ENCODE data around the gene NCOA1. TPM values are rescaled to one million over a fixed set of nuclear protein-coding genes. Genes with fewer than 3 reads are reported as not detected.

NCOA1 gene
- total RNA-seq, 1 experiment from 2014 or later: 24.6 TPM

- no peak for ATAC-seq
- POLR2A ChIA-PET: no interaction called here
Observed at GRCh38 chr2:24768601-24769000, 277.5 kb downstream of the NCOA1 start.

GRCh38 chr2:24771061-24771460, 280.0 kb downstream of the NCOA1 start:
- Histone ChIP-seq H3K4me3 (ENCODE audit: low read depth in 2 of 2, low read length in 2 of 2) (no peak overlapping the region), H3K36me3 (ENCODE audit: control insufficient read depth, insufficient read depth, low read length) (no peaks in the 10 kb centered on the region), H3K27me3 (ENCODE audit: control insufficient read depth, insufficient read depth, low read length) (no peaks in the 10 kb centered on the region), H3K27ac (ENCODE audit: low read length) (no peak overlapping the region), H3K9me3 (ENCODE audit: control insufficient read depth, insufficient read depth, low read depth, low read length) (no peaks in the 10 kb centered on the region), H3K4me1 (ENCODE audit: control insufficient read depth, insufficient read depth, low read length) (no peaks in the 10 kb centered on the region)
- no TSS peak for BruUV-seq (replicated peaks)
- POLR2A ChIA-PET: no interaction called here
- no peak for DNase-seq (ENCODE audit: low read depth, low spot score)
- in situ Hi-C loops (cut with HindIII; ENCODE audit: low pct_unique_long_range_greater_than_20kb, low sequenced_read_pairs): no loop called here
- intact Hi-C loops (cut with micrococcal nuclease; ENCODE audit: unreplicated experiment): no loop called here
- TF ChIP-seq POLR2AphosphoS5 (IDR thresholded peaks at IDR 0.05; ENCODE audit: low read depth, low read length): no peak
- TF ChIP-seq TCF7L2 (IDR thresholded peaks at IDR 0.05; ENCODE audit: low read depth, low read length): no peak
- no peak for TF ChIP-seq CTCF (IDR thresholded peaks at IDR 0.05)
- no peak for TF ChIP-seq REST (IDR thresholded peaks at IDR 0.05; ENCODE audit: insufficient read depth in 1 of 2, low read depth in 2 of 2, low read length in 1 of 2)
- no peak for TF ChIP-seq SIN3A (IDR thresholded peaks at IDR 0.05; ENCODE audit: borderline replicate concordance, insufficient read depth, low read depth, low read length)
- no peak for ATAC-seq
- CTCF ChIA-PET: no interaction called here

More at GRCh38 chr2:24768601-24769000, 277.5 kb downstream of the NCOA1 start:
- no peak for DNase-seq (ENCODE audit: low read depth, low spot score)
- Histone ChIP-seq H3K27ac (ENCODE audit: low read length) (no peak overlapping the region), H3K4me1 (ENCODE audit: control insufficient read depth, insufficient read depth, low read length) (no peaks in the 10 kb centered on the region), H3K4me3 (ENCODE audit: low read depth in 2 of 2, low read length in 2 of 2) (no peak overlapping the region), H3K27me3 (ENCODE audit: control insufficient read depth, insufficient read depth, low read length) (no peaks in the 10 kb centered on the region), H3K36me3 (ENCODE audit: control insufficient read depth, insufficient read depth, low read length) (no peaks in the 10 kb centered on the region), H3K9me3 (ENCODE audit: control insufficient read depth, insufficient read depth, low read depth, low read length) (no peaks in the 10 kb centered on the region)
- in situ Hi-C loops (cut with HindIII; ENCODE audit: low pct_unique_long_range_greater_than_20kb, low sequenced_read_pairs): no loop called here
- CTCF ChIA-PET: no interaction called here
- TF ChIP-seq POLR2AphosphoS5 (IDR thresholded peaks at IDR 0.05; ENCODE audit: low read depth, low read length) (no peak), TCF7L2 (IDR thresholded peaks at IDR 0.05; ENCODE audit: low read depth, low read length) (no peak), CTCF (IDR thresholded peaks at IDR 0.05) (no peak), REST (IDR thresholded peaks at IDR 0.05; ENCODE audit: insufficient read depth in 1 of 2, low read depth in 2 of 2, low read length in 1 of 2) (no peak), SIN3A (IDR thresholded peaks at IDR 0.05; ENCODE audit: borderline replicate concordance, insufficient read depth, low read depth, low read length) (no peak)
- intact Hi-C loops (cut with micrococcal nuclease; ENCODE audit: unreplicated experiment): no loop called here
- BruUV-seq (replicated peaks): no TSS peak

Measured in Panc1 (cell line).